Upper lobe of right lung (tissue), 1 donor: ENCODE data around the gene WWOX. TPM values are rescaled to one million over a fixed set of nuclear protein-coding genes. Genes with fewer than 3 reads are reported as not detected.

Experiments
- ATAC-seq: fragments of 200-7000 bp; cut with Tn5 transposase; one replicate; pipeline ENCODE4 v1.9.1; 2020; ENCODE audit warnings: mild to moderate bottlenecking, moderate library complexity
- DNase-seq: peaks from one replicate; pipeline ENCODE4 v3.0.0-alpha.2; 2020
- H3K27ac ChIP-seq: fragments of 200-600 bp; one replicate; pipeline ENCODE4 v1.8.0; 2022
- H3K27me3 ChIP-seq: fragments of 200-600 bp; one replicate; pipeline ENCODE4 v1.8.0; 2022; ENCODE audit warnings: mild to moderate bottlenecking
- H3K36me3 ChIP-seq: fragments of 200-600 bp; one replicate; pipeline ENCODE4 v1.8.0; 2022
- H3K4me1 ChIP-seq: fragments of 200-600 bp; one replicate; pipeline ENCODE4 v1.8.0; 2022
- H3K4me3 ChIP-seq: fragments of 200-600 bp; one replicate; pipeline ENCODE4 v1.8.0; 2022; ENCODE audit warnings: mild to moderate bottlenecking
- H3K9me3 ChIP-seq: fragments of 200-600 bp; one replicate; pipeline ENCODE4 v1.8.0; 2022
- CTCF ChIP-seq: fragments of 200-600 bp; IDR thresholded peaks from one replicate; pipeline ENCODE4 v1.8.0; 2022; ENCODE audit warnings: antibody characterized with exemption
- intact Hi-C: fragments of 100-400 bp; cut with DNase I; formaldehyde crosslinking; loops from one replicate; pipeline ENCODE4 v1.11.0; 2022
- total RNA-seq: library from RNA; stranded (reverse); fragmentation: NEBNext Ultra II Directional; extraction: Animal tissue kit (Norgen Biotek cat#: 25700); gene quantifications from one replicate; pipeline ENCODE4 v1.2.1, GENCODE V29; 2021
- donor health status: DM: no; HTN: yes; CAD: no; lungs with severe emphysema.

The WWOX gene
- total RNA-seq, 1 donor from 2014 or later, result 17.0 TPM

- Histone ChIP-seq H3K4me1 (no peaks in the 10 kb centered on the region), H3K27me3 (no peaks in the 10 kb centered on the region), H3K36me3 (no peaks in the 10 kb centered on the region), H3K4me3 (no peak overlapping the region), H3K9me3 (no peaks in the 10 kb centered on the region), H3K27ac (no peak overlapping the region)
- DNase-seq (no peak), ATAC-seq (no peak)
- no peak for TF ChIP-seq CTCF
- intact Hi-C loops, result no loop called here
These were observed 1058.9 kb downstream of the WWOX start for GRCh38 chr16:79158337-79158736.

- H3K4me3 ChIP-seq, result no peak overlapping the region
- ATAC-seq (no peak), DNase-seq (no peak)
- TF ChIP-seq CTCF, result no peak
- no peaks in the 10 kb centered on the region for H3K9me3 ChIP-seq
- no peaks in the 10 kb centered on the region for H3K27me3 ChIP-seq
- H3K4me1 ChIP-seq, result peaks cover 2% of the 10 kb centered on the region
- H3K36me3 ChIP-seq, result no peaks in the 10 kb centered on the region
- H3K27ac ChIP-seq, result no peak overlapping the region
- intact Hi-C loops, result no loop called here
These were observed 1060.0 kb downstream of the WWOX start for GRCh38 chr16:79159261-79160049.

GRCh38 chr16:79162977-79163376 is 1063.5 kb downstream of the WWOX start:
- H3K4me3 ChIP-seq, result no peak overlapping the region
- no peak for TF ChIP-seq CTCF
- no peaks in the 10 kb centered on the region for H3K9me3 ChIP-seq
- H3K27me3 ChIP-seq, result no peaks in the 10 kb centered on the region
- ATAC-seq, result no peak
- no peak overlapping the region for H3K27ac ChIP-seq
- peaks cover 3% of the 10 kb centered on the region for H3K4me1 ChIP-seq
- DNase-seq, result no peak
- intact Hi-C loops, result no loop called here
- H3K36me3 ChIP-seq, result no peaks in the 10 kb centered on the region

- Histone ChIP-seq H3K4me3 (peak overlapping the region; percentile 19), H3K27ac (peak overlapping the region; percentile 30)
These were observed 1064.4 kb downstream of the WWOX start for GRCh38 chr16:79163691-79164387.

GRCh38 chr16:79164388-79164995 is 1065.0 kb downstream of the WWOX start:
- DNase-seq (no peak), ATAC-seq (no peak)
- Histone ChIP-seq H3K9me3 (no peaks in the 10 kb centered on the region), H3K4me3 (no peak overlapping the region), H3K27me3 (no peaks in the 10 kb centered on the region), H3K27ac (peak overlapping the region; percentile 30), H3K36me3 (no peaks in the 10 kb centered on the region), H3K4me1 (peaks cover 8% of the 10 kb centered on the region)
- intact Hi-C loops, result no loop called here
- TF ChIP-seq CTCF, result no peak

More at GRCh38 chr16:79163691-79164387, 1064.4 kb downstream of the WWOX start:
- H3K9me3 ChIP-seq, result no peaks in the 10 kb centered on the region
- H3K4me1 ChIP-seq, result peaks cover 3% of the 10 kb centered on the region
- H3K36me3 ChIP-seq, result no peaks in the 10 kb centered on the region
- intact Hi-C loops, result no loop called here
- peak; percentile 88 for ATAC-seq
- no peak for TF ChIP-seq CTCF
- no peaks in the 10 kb centered on the region for H3K27me3 ChIP-seq
- DNase-seq, result no peak
